ENCODE results near the gene MAML2.

Gene MAML2

DNA sequence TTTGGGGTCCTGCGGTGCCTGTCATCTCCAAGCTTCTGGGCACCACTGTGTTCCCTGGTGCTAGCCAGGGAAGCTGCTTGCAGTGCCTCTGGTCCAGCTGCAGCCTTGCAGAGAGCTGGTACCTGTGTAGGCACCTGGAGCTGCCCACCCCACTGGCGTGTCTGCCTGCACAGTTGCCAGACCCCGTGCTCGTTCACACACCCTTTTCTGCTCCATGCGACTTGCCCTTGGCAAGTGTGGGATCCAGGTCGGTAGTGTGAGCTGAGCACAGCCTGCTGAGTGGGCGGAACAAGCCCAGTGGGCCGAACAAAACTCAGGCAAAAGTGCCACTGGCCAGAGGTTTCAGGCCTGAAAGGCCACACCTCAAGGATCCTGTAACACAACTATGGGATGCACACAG is 272.5 kb downstream of the MAML2 start:
- DNase-seq (ENCODE audit: low read depth in 2 of 2) = no peak

DNA sequence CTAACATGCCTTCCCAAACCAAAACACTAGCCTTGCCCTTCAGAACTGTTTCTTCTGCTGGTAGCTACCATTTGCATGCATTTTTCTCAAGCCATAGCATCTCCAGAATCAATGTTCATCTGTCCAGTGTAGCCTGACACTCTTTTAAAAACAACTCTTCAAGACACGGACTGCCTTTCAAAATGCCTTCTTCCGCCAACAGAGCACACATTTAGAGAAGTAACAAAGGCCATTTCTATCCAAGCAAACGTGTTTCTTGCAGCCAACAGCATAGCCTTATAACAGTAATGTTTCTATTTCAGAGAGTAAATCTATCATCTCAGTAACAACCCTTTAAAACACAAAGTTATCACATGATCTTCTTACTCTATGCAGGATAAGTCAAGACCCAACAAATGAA is 275.8 kb downstream of the MAML2 start:
- DNase-seq (ENCODE audit: low read depth in 2 of 2) = no peak

GRCh38 chr11:96065379-96065778 is 277.6 kb downstream of the MAML2 start:
- no peak for DNase-seq (ENCODE audit: low read depth in 2 of 2)

- no peak for DNase-seq (ENCODE audit: low read depth in 2 of 2)
Observed at GRCh38 chr11:96063886-96064285, 279.1 kb downstream of the MAML2 start.

- no peak for DNase-seq (ENCODE audit: low read depth in 2 of 2)
Observed at GRCh38 chr11:96063053-96063452, 279.9 kb downstream of the MAML2 start.

DNA sequence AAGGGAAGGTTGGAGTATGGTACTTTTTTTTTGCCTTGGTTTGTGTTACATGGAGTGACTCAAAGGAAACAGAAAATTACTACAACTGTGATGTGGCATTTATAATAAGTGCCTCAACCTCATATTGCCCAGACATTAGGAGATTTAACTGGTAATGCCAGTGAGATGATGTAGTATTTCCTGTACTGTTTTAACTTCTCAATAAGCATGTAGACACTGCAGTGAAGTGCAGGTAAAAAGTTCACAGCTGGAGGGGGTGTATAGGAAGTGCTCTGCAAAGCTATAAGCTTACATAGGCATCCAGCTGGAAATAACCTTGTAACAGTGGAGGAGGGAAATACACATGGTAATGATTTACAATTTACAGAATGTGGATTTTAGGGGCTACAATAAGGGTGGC is 280.9 kb downstream of the MAML2 start:
- DNase-seq (ENCODE audit: low read depth in 2 of 2) = no peak

GRCh38 chr11:96061730-96062129 is 281.3 kb downstream of the MAML2 start:
- DNase-seq (ENCODE audit: low read depth in 2 of 2) = no peak

- DNase-seq (ENCODE audit: low read depth in 2 of 2) = no peak
Observed at GRCh38 chr11:96061069-96061468, 281.9 kb downstream of the MAML2 start.

- no peak for DNase-seq (ENCODE audit: low read depth in 2 of 2)
Observed at GRCh38 chr11:96057502-96057901, 285.5 kb downstream of the MAML2 start.

- DNase-seq (ENCODE audit: low read depth in 2 of 2) = no peak
Observed at GRCh38 chr11:96056576-96056975, 286.4 kb downstream of the MAML2 start.

GRCh38 chr11:96055706-96056387 is 287.1 kb downstream of the MAML2 start:
- no peak for DNase-seq (ENCODE audit: low read depth in 2 of 2)

DNA sequence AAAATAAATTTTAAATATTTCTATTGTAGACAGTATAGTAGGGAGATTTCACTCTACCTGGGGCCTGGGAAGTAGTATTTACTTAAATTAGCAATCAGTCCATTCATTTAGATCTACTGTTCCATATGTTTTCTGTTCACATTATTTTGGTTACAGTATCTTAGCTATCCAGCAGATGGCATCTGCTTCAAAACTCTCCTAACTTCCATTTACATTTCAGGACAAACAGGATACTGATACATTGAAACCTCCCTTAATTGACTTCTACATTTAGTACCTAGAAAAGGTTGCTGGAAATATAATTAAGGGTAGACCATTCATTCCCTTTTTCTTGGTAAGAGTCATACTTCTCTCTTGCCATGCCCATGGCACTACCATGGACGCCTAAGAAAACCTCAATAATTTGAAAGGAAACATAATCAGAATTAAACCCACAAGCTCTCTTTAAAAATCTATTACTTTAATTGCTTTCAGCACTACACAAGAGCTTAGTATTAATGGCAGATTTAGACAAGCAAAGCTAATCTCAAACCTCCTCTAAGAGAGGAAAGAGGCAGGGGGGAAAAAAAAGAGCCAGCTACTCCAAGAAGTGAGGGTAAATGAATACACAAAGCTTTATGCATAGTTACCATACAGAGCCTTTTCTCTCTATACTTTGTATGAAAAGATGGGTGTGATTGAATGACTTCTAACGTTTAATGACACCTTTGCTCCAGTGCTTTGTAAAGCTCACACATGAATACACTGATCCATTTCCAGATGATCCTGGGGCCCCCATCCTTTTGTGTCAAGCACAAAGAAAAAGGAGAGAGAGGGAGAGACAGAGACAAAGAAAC is 287.9 kb downstream of the MAML2 start:
- no peak for DNase-seq (ENCODE audit: low read depth in 2 of 2)

DNA sequence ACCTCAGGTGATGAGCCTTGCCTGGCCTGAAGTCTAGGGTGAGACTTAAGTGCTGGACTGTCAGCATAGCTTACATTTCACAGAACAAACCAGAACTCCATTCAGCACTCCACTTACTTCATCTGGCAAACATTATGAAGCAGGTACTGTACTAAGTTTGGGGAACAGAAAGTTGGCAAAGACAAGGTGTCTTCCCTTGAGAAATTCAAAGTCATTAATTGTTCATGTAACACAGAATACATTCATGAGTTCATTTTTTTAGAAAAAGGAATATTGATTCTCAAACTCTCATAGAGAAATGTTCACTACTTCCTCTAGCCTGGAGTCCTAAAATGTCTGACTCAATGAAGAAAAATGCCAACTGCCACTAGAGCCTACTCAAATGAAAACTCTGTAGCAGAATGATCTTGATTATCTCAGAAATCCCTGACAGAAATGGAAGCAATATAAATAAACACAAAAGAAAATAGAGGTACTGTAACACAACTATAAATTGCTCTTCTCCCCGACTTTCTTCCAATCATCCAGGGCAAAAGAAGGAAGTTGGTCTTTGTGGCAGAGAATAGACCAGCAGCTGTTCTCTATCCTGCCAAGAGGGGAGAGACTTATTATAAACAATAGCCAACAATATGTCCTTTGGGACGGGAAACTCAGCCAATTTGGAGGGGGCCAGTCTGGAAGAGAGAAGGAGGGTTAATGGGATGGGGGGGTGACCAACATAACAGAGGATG is 289.9 kb downstream of the MAML2 start:
- DNase-seq (ENCODE audit: low read depth in 2 of 2) = no peak

DNA sequence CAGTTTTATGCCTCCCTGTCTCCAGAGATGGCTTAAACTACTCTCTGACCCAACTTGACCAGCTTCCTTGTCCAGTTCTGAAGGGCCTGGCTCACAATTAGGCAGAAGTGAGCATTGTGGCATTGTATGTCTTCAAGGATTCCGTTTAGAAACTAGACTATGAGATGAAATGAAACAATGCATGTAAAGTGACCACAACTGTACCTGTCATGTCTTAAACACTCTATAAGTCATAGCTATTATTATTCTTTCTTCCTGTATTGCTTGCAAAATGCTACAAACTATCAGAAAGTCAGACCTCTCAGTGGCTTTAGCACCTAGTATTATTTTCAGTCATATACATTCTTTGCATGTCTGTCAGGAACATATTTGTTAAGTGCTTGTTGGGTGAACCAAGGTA is 291.2 kb downstream of the MAML2 start:
- no peak for DNase-seq (ENCODE audit: low read depth in 2 of 2)

- DNase-seq (ENCODE audit: low read depth in 2 of 2) = no peak
Observed at GRCh38 chr11:96050435-96051182, 292.4 kb downstream of the MAML2 start.

DNA sequence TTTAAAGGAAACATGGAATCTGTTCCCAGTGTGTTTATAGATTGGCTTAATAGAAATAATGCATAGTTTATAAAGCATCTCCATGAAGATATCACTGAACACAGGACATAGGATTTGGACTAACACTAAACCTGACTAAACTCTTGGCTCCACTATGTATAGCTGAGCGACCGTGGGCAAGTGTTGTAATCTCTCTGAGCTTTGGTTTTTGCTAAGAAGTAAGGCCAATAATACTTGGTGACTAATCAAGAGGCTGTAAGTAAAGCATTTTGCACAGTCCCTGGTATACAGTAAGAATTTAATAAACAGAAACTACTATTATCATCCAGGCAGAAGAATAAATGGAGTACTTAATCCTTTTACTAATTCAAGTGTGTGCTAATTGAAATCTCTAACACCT is 293.6 kb downstream of the MAML2 start:
- no peak for DNase-seq (ENCODE audit: low read depth in 2 of 2)

DNA sequence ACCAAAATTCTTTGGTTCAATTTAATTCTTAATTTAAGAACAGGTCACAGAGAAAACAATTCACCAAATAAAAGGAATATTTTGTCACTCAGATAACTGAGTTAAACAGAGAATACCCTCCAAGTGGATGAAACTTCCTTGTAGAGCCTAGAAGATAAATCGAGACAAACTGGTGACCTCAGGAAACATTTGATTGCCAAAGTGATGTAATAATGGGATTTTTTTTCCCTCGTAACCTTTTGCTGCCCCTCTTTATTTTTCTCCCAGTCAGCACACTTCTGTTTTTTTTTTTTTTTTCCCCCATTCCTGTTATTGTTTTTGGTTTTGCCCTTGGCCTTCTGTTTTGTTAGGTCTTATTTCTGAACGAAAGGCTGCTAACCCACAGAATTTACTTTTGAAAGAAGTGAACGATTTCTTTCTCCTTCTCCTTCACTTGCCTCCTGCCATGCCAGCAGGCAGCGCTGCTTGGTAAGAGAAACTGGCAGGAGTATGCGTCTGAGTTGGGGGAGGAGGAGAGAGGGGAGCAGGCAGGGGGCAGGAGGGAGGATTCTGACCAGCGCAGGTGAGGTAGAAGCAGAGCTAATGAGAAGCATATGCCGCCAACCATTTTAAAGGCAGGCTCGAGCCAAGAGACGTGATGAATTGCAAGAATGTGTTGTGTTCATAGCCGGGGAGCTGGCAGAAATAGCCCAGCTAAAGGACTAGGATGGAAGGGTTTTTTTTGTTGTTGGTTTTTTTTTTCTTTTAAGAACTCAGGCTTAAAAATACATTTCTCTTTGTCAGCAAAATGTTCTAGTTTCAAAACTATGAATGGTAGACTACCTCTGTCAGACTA is 297.2 kb downstream of the MAML2 start:
- no peak for DNase-seq (ENCODE audit: low read depth in 2 of 2)

GRCh38 chr11:96044747-96045146 is 298.2 kb downstream of the MAML2 start:
- no peak for DNase-seq (ENCODE audit: low read depth in 2 of 2)

DNA sequence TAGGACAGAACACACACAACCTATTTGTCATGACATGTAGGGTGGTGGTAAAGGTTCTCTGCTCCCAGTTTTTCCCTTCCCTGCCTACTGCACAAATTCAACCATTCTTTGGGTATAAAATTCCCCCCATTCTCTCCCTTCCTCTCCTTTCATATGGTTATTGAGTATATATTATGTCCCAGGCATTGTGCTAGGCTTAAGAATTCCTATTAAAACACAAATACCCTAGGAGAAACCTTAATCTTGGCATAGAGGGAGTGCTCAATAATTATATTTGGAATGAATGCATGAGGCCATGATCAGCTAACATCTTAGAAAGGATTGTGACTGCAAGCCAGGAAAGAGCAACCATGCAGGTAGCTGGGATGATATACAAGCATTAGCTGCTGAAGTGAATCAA is 298.7 kb downstream of the MAML2 start:
- no peak for DNase-seq (ENCODE audit: low read depth in 2 of 2)

- no peak for DNase-seq (ENCODE audit: low read depth in 2 of 2)
Observed at GRCh38 chr11:96043291-96043690, 299.7 kb downstream of the MAML2 start.

GRCh38 chr11:96038046-96038445 is 304.9 kb downstream of the MAML2 start:
- DNase-seq (ENCODE audit: low read depth in 2 of 2) = no peak
